C4-2B (cell line): Measurements from ENCODE around the gene OR13J1.

Experiments
- H3K27ac ChIP-seq: fragments of 450-650 bp; 2 replicates; pipeline ENCODE4 v1.5.1; 2017
- CTCF ChIP-seq: fragments of 450-650 bp; conservative IDR thresholded peaks from 2 replicates; pipeline ENCODE4 v1.5.1; 2017; ENCODE audit warnings: mild to moderate bottlenecking
- ZFX ChIP-seq: fragments of 450-650 bp; IDR thresholded peaks from 2 replicates; pipeline ENCODE4 v1.6.1; 2017

Gene OR13J1

GRCh38 chr9:35882263-35882848, 12.2 kb upstream of the OR13J1 start:
- H3K27ac ChIP-seq: no peak overlapping the region
- TF ChIP-seq CTCF (peak; percentile 99), ZFX (no peak)

GRCh38 chr9:35872505-35872904, 2.3 kb upstream of the OR13J1 start:
- TF ChIP-seq ZFX (no peak), CTCF (no peak)
- no peak overlapping the region for H3K27ac ChIP-seq

GRCh38 chr9:35871545-35871944, 1.3 kb upstream of the OR13J1 start:
- TF ChIP-seq ZFX (no peak), CTCF (no peak)
- H3K27ac ChIP-seq: peak overlapping the region; percentile 47

GRCh38 chr9:35869621-35870216, 482 bp downstream of the OR13J1 start:
- H3K27ac ChIP-seq: no peak overlapping the region

GRCh38 chr9:35868933-35869332, 1.3 kb downstream of the OR13J1 start:
- no peak overlapping the region for H3K27ac ChIP-seq
- no peak for TF ChIP-seq ZFX
- no peak for TF ChIP-seq CTCF

More at GRCh38 chr9:35869621-35870216, 482 bp downstream of the OR13J1 start:
- no peak for TF ChIP-seq CTCF
- TF ChIP-seq ZFX: no peak

GRCh38 chr9:35867538-35867937, 2.7 kb downstream of the OR13J1 start:
- H3K27ac ChIP-seq: no peak overlapping the region
- TF ChIP-seq ZFX: no peak

- no peak for TF ChIP-seq CTCF
- no peak for TF ChIP-seq ZFX
- no peak overlapping the region for H3K27ac ChIP-seq
Observed at GRCh38 chr9:35864695-35865255, 5.4 kb downstream of the OR13J1 start.
